Aortic smooth muscle cell (primary cell): ENCODE measurements around the gene IFT52. TPM values are rescaled to one million over a fixed set of nuclear protein-coding genes. Genes with fewer than 3 reads are reported as not detected.

Experiments used
- total RNA-seq: library from RNA; depleted of rRNA; stranded (reverse); fragments of >200 nt; gene quantifications from 2 replicates; pipeline ENCODE4 v1.2.3, GENCODE V29; 2014

IFT52 gene
- total RNA-seq = 49.4 and 52.4 TPM in 2 replicates

GRCh38 chr20:43590392-43591303, at the start of gene IFT52:
Gene IFT52, plus strand, starts transcription at chr20:43590937. Its CDS starts 3,762 bp downstream, at chr20:43594699.

DNA sequence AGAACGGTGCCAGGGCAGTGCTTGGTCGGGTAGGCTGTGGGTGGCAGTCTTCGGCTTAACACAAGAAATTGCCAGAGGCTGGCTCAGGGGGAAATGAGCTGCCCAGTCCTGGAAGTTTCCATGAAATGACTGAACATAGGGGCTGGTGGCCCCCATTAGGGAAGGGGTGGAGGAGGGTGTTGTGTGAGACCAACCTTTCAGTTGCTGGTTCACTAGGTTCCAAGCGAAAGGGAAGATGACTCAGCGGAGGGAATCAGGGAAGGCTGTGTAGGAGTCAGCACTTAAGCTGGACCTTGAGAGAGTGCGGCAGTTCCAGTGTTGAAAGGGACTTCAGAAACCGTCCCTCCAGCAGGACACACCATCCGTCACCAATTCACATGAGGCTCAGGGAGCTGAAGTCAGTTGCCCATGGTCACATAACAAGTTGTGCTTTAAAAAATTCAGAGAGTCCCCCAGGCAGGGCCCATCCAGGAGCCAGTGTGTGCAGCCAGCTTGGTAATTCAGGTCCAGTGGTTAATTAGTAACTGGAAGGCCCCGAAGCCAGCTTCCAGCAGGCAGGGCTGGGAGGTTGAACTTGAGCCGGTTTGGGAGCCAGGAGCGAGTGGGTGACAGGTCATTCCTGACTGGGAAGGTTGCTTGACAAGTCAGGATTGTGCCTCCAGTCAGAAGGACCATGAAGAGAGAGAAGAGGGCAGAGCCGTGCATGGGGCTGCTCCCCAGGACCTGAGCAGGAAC, 32.2 kb upstream of the IFT52 start, which contains the start of gene SGK2:
Gene SGK2 (plus strand): TSS at position 616 of the 735 bp plus-strand sequence. CDS start 7,469 bp downstream, outside the sequence.

GRCh38 chr20:43666376-43667328, 75.9 kb downstream of the IFT52 start, which contains the start of gene MYBL2:
Gene MYBL2, plus strand, starts transcription at chr20:43667114. Its CDS starts 170 bp downstream, at chr20:43667284.

Other genes with a start within 250 kb of the IFT52 start
- gene SRSF6, start 133.0 kb upstream of the IFT52 start, total RNA-seq = 47.7 and 51.4 TPM in 2 replicates
- 5.2 TPM in 2 replicates for gene L3MBTL1, start 83.2 kb upstream of the IFT52 start, total RNA-seq
- gene SGK2, start 31.9 kb upstream of the IFT52 start, total RNA-seq = 0.26 and 0.44 TPM in 2 replicates
- 3.9 and 6.1 TPM in 2 replicates for gene MYBL2, start 76.2 kb downstream of the IFT52 start, total RNA-seq
- not detected in 2 replicates for gene GTSF1L, start 136.1 kb downstream of the IFT52 start, total RNA-seq